NT2/D1 (cell line): Measurements from ENCODE around the gene GTF2F2.

Experiments
- SUZ12 ChIP-seq: IDR thresholded peaks from 2 replicates; pipeline ENCODE4 v1.6.1; 2011; ENCODE audit not compliant: insufficient read length, insufficient read depth; ENCODE audit errors: extremely low read depth
- YY1 ChIP-seq: IDR thresholded peaks from 2 replicates; pipeline ENCODE4 v1.6.1; 2011; ENCODE audit not compliant: insufficient read length, insufficient read depth
- ZNF274 ChIP-seq: IDR thresholded peaks from 2 replicates; pipeline ENCODE4 v1.6.1; 2011; ENCODE audit warnings: mild to moderate bottlenecking, low read depth, low read length

DNA sequence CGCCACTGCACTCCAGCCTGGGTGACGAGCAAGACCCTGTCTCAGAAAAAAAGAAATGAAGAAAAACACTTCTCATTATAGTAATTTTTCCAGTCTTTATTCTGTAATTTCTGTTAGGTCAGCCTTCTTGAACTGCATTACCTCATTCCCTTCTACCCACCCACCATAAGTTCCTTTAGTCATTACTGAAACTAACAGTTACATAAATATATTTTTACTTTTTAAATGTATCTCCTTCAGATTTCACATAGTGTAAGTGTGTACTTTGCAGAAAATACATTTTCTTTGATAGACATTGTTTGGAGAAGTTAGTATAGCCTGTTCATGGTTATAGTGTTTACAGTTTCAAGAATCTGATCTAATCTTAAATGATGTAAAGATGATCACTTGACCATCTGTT, 112.3 kb downstream of the GTF2F2 start:
- TF ChIP-seq YY1 (no peak), ZNF274 (no peak), SUZ12 (no peak)
